HepG2 (cell line): Measurements from ENCODE around the gene UBTD2. TPM values are rescaled to one million over a fixed set of nuclear protein-coding genes. Genes with fewer than 3 reads are reported as not detected.

ENCODE experiments used
- ATAC-seq: fragments of 200-7000 bp; cut with Tn5 transposase; 3 replicates; pipeline ENCODE4 v1.9.1; 2020; ENCODE audit warnings: mild to moderate bottlenecking, moderate library complexity
- BruUV-seq: library from RNA; stranded (reverse); fragments of 400-500 nt; replicated peaks from 2 replicates; lab custom pipeline; 2021; lab: Mats Ljungman, UMichigan
- CTCF ChIA-PET: fragments of 300-600 bp; formaldehyde crosslinking; extraction: SDS; loops from one replicate; lab custom pipeline; 2021; ENCODE audit warnings: low total read pairs, inconsistent platforms, low intra/inter-chr PET ratio; lab: Yijun Ruan, JAX
- POLR2A ChIA-PET: fragments of 350-600 bp; sonication (Branson Sonifier 250); formaldehyde crosslinking; loops from one replicate; lab custom pipeline; 2020; ENCODE audit warnings: antibody characterized with exemption, inconsistent platforms; lab: Yijun Ruan, JAX
- DNase-seq: peaks from one replicate; pipeline ENCODE4 v3.0.0-alpha.2; 2015; ENCODE audit warnings: low spot score
- FAIRE-seq: peaks from 3 replicates; lab custom pipeline; 2011; peaks lifted over from hg19 to GRCh38; lab: Jason Lieb, UNC
- H2AFZ ChIP-seq: one replicate; pipeline ENCODE4 v1.6.1; 2011; ENCODE audit warnings: low read length, inconsistent platforms
- H3K27ac ChIP-seq: fragments of 300-600 bp; 3 replicates; pipeline ENCODE4 v1.8.0; 2011; ENCODE audit warnings: mixed run types, mild to moderate bottlenecking, mixed read lengths, low read length, inconsistent platforms; ENCODE audit not compliant: insufficient read depth; ENCODE audit errors: extremely low read length
- H3K27me3 ChIP-seq, 2 experiments: fragments of 200-600 bp in 1 of 2; 2 replicates in 1 of 2; 3 replicates in 1 of 2; pipeline versions ENCODE4 v1.6.0 to v1.8.0; 2011; ENCODE audit warnings: low read length in 2 of 2, mild to moderate bottlenecking in 2 of 2, moderate library complexity in 2 of 2, inconsistent platforms in 1 of 2; ENCODE audit not compliant: insufficient read depth in 2 of 2, control insufficient read depth in 1 of 2
- H3K36me3 ChIP-seq, 2 experiments: fragments of 200-600 bp in 1 of 2; replicated peaks in 1 of 2; 2 replicates in 1 of 2; 3 replicates in 1 of 2; pipeline versions ENCODE4 v1.5.1 to v1.8.0; 2011; ENCODE audit warnings: low read length in 2 of 2, inconsistent platforms in 1 of 2; ENCODE audit not compliant: insufficient read depth in 2 of 2, control insufficient read depth in 1 of 2
- H3K4me1 ChIP-seq: 2 replicates; pipeline ENCODE4 v1.5.1; 2012; ENCODE audit warnings: low read length, inconsistent platforms; ENCODE audit not compliant: insufficient read depth
- H3K4me2 ChIP-seq: 2 replicates; pipeline ENCODE4 v1.6.0; 2011; ENCODE audit warnings: low read depth, low read length, inconsistent platforms
- H3K4me3 ChIP-seq, 3 experiments: fragments of 200-600 bp in 1 of 3; sonication (generic), shearing (Covaris generic) in 1 of 3; replicated peaks in 1 of 3; 2 replicates each; pipeline ENCODE4 v1.5.1; 2011 to 2016; ENCODE audit warnings: low read length in 3 of 3, inconsistent platforms in 2 of 3, low read depth in 2 of 3, mild to moderate bottlenecking in 2 of 3, control low read depth in 1 of 3, mixed read lengths in 1 of 3; ENCODE audit not compliant: insufficient read depth in 1 of 3
- H3K79me2 ChIP-seq: one replicate; pipeline ENCODE4 v1.6.1; 2011; ENCODE audit warnings: low read length, inconsistent platforms; ENCODE audit not compliant: insufficient read depth
- H3K9ac ChIP-seq: 2 replicates; pipeline ENCODE4 v1.6.0; 2011; ENCODE audit warnings: mild to moderate bottlenecking, low read depth, low read length, inconsistent platforms; ENCODE audit not compliant: insufficient read depth
- H3K9me3 ChIP-seq: 2 replicates; pipeline ENCODE4 v1.5.1; 2012; ENCODE audit warnings: mild to moderate bottlenecking, low read length
- H4K20me1 ChIP-seq: 2 replicates; pipeline ENCODE4 v1.6.0; 2011; ENCODE audit warnings: inconsistent platforms, mild to moderate bottlenecking, low read length, moderate library complexity; ENCODE audit not compliant: insufficient read depth
- CEBPG ChIP-seq: IDR thresholded peaks from 2 replicates; pipeline ENCODE4 v1.6.1; 2016
- EP300 ChIP-seq, 3 experiments: sonication (generic) in 1 of 3; formaldehyde crosslinking in 1 of 3; IDR thresholded peaks; 2 replicates each; pipeline versions ENCODE4 v1.5.1 to v1.6.1; 2011 to 2020; ENCODE audit warnings: low read depth in 2 of 3, low read length in 2 of 3, borderline replicate concordance in 1 of 3, improper control_type of control experiment in 1 of 3, mild to moderate bottlenecking in 1 of 3, missing genetic modification reagents in 1 of 3, moderate library complexity in 1 of 3
- FOXA1 ChIP-seq, 2 experiments: fragments of 450-650 bp in 1 of 2; sonication (generic) in 1 of 2; formaldehyde crosslinking in 1 of 2; IDR thresholded peaks; 2 replicates each; pipeline versions ENCODE4 v1.4.0 to v1.6.1; 2016 to 2020; ENCODE audit warnings: missing genetic modification reagents in 1 of 2
- JDP2 ChIP-seq: sonication (generic); formaldehyde crosslinking; IDR thresholded peaks from 2 replicates; pipeline ENCODE4 v1.8.1; 2022; ENCODE audit warnings: missing genetic modification reagents, borderline replicate concordance
- KDM2A ChIP-seq: sonication (generic); formaldehyde crosslinking; IDR thresholded peaks from 2 replicates; pipeline ENCODE4 v1.4.0; 2020; ENCODE audit warnings: low read depth, missing genetic modification reagents, borderline replicate concordance
- MEIS1 ChIP-seq: sonication (generic); formaldehyde crosslinking; IDR thresholded peaks from 2 replicates; pipeline ENCODE4 v1.9.0; 2021; ENCODE audit warnings: mild to moderate bottlenecking, missing genetic modification reagents, moderate library complexity, borderline replicate concordance
- PITX1 ChIP-seq: sonication (generic); formaldehyde crosslinking; IDR thresholded peaks from 2 replicates; pipeline ENCODE4 v1.5.1; 2020; ENCODE audit warnings: mild to moderate bottlenecking, missing genetic modification reagents
- SKI ChIP-seq: fragments of 450-650 bp; IDR thresholded peaks from one replicate; pipeline ENCODE4 v1.6.1; 2018; ENCODE audit warnings: mild to moderate bottlenecking; ENCODE audit not compliant: partially characterized antibody
- SMAD1 ChIP-seq: sonication (generic); formaldehyde crosslinking; IDR thresholded peaks from 2 replicates; pipeline ENCODE4 v1.4.0; 2020; ENCODE audit warnings: missing genetic modification reagents, low read depth, mild to moderate bottlenecking, borderline replicate concordance
- SSRP1 ChIP-seq: IDR thresholded peaks from 2 replicates; pipeline ENCODE4 v1.6.1; 2016; ENCODE audit warnings: control low read depth
- TAF15 ChIP-seq: fragments of 200-400 bp; formaldehyde crosslinking; IDR thresholded peaks from one replicate; pipeline ENCODE4 v1.6.1; 2018; ENCODE audit warnings: mild to moderate bottlenecking, low read depth, low read length; ENCODE audit not compliant: poor library complexity, severe bottlenecking
- ZFYVE20 ChIP-seq: sonication (generic); formaldehyde crosslinking; IDR thresholded peaks from 2 replicates; pipeline ENCODE4 v1.8.0; 2023; ENCODE audit warnings: low read depth, mild to moderate bottlenecking, moderate library complexity, missing genetic modification reagents, borderline replicate concordance
- ZNF180 ChIP-seq: sonication (generic); formaldehyde crosslinking; IDR thresholded peaks from 2 replicates; pipeline ENCODE4 v1.4.0; 2020; ENCODE audit warnings: low read depth, missing genetic modification reagents, borderline replicate concordance
- ZNF501 ChIP-seq: sonication (generic); formaldehyde crosslinking; IDR thresholded peaks from 2 replicates; pipeline ENCODE4 v1.5.1; 2020; ENCODE audit warnings: mild to moderate bottlenecking, moderate library complexity, missing genetic modification reagents
- ZSCAN30 ChIP-seq: sonication (generic); formaldehyde crosslinking; IDR thresholded peaks from 2 replicates; pipeline ENCODE4 v1.5.0; 2020; ENCODE audit warnings: mild to moderate bottlenecking, missing genetic modification reagents
- WGBS: methylation state at CpG from one replicate; pipeline ENCODE4 v1.1.6; 2017; ENCODE audit warnings: low lambda C conversion rate; 5-methylcytosine and 5-hydroxymethylcytosine counted together
- in situ Hi-C: cut with HindIII; loops from 2 replicates; pipeline ENCODE4 v1.10.0; 2017; ENCODE audit warnings: low pct_unique_long_range_greater_than_20kb; ENCODE audit not compliant: extremely low pct_ligation_motif_present
- intact Hi-C: fragments of 100-400 bp; cut with micrococcal nuclease; formaldehyde crosslinking; loops from one replicate; pipeline ENCODE4 v1.10.0; 2022; ENCODE audit not compliant: unreplicated experiment
- polyA plus RNA-seq, 8 experiments: library from polyadenylated mRNA; depleted of rRNA in 3 of 8; stranded (reverse) in 7 of 8; unstranded in 1 of 8; fragments of >200 nt; fragmentation: Illumina TruSeq in 4 of 8; extraction: Trizol in 4 of 8; gene quantifications; 2 replicates each; pipeline versions ENCODE4 v1.2.1 to v1.2.3, GENCODE V29; 2011 to 2016; ENCODE audit warnings: low read depth in 4 of 8, missing spikeins in 1 of 8, mixed read lengths in 1 of 8; ENCODE audit not compliant: insufficient read depth in 1 of 8
- total RNA-seq, 5 experiments: library from RNA; depleted of rRNA; stranded (reverse); fragments of >200 nt; fragmentation: Illumina TruSeq; extraction: Trizol; gene quantifications; 2 replicates each; pipeline ENCODE4 v1.2.3, GENCODE V29; 2016; ENCODE audit warnings: low read depth in 1 of 5
- TF ChIP-seq, protein P1 (sequence below): IDR thresholded peaks from 2 replicates; pipeline ENCODE4 v1.6.1; 2016; ENCODE audit warnings: low read depth
- TF ChIP-seq, protein P2 (sequence below): IDR thresholded peaks from 2 replicates; pipeline ENCODE4 v1.6.1; 2016; ENCODE audit warnings: control low read depth
- TF ChIP-seq, protein P3 (sequence below): sonication (generic); formaldehyde crosslinking; IDR thresholded peaks from 2 replicates; pipeline ENCODE4 v1.4.0; 2020; ENCODE audit warnings: missing genetic modification reagents

Gene UBTD2
- total and polyA plus RNA-seq, 2 of the 13 experiments (the other 11 are each of a cell fraction or from before 2014, with no cell fraction given): 15.2 to 24.1 TPM

DNA sequence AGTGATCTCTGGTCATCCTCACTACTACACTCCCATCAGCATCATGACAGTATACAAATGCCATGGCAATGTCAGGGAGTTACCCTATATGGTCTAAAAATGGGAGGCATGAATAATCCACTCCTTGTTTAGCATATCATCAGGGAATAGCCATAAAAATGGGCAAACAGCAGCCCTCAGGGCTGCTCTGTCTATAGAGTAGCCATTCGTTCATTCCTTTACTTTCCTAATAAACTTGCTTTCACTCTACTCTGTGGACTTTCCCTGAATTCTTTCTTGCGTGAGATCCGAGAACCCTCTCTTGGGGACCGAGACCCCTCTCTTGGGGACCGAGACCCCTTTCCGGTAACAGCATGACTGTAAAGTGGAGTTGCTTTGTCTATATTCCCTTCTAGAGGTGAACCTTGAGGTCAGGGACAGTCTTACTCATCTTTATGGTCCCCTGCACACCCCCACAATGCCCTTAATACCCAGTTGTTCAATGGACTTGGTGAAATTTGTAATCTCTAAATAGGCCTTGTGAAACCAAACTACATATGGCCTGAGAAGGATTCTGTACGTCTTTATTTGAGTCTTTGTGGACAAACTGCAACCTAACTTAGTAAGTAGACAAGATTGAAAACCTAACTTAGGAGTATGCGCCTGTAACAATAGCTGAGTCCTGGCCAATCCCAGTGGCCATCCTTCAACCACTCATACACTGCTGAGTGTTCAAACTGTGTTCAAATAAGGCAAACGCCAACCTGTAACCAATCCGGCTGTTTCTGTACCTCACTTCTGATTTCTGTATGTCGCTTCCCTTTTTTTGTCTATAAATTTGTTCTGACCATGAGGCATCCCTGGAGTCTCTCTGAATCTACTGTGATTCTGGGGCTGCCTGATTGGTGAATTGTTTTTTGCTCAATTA, 32.3 kb upstream of the UBTD2 start (continued):
- TF ChIP-seq, protein P1, sequence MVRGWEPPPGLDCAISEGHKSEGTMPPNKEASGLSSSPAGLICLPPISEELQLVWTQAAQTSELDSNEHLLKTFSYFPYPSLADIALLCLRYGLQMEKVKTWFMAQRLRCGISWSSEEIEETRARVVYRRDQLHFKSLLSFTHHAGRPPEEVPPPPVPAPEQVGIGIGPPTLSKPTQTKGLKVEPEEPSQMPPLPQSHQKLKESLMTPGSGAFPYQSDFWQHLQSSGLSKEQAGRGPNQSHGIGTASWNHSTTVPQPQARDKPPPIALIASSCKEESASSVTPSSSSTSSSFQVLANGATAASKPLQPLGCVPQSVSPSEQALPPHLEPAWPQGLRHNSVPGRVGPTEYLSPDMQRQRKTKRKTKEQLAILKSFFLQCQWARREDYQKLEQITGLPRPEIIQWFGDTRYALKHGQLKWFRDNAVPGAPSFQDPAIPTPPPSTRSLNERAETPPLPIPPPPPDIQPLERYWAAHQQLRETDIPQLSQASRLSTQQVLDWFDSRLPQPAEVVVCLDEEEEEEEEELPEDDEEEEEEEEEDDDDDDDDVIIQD (CRISPR knock-in tag): no peak
- TF ChIP-seq, all 625 proteins: peak for 0

DNA sequence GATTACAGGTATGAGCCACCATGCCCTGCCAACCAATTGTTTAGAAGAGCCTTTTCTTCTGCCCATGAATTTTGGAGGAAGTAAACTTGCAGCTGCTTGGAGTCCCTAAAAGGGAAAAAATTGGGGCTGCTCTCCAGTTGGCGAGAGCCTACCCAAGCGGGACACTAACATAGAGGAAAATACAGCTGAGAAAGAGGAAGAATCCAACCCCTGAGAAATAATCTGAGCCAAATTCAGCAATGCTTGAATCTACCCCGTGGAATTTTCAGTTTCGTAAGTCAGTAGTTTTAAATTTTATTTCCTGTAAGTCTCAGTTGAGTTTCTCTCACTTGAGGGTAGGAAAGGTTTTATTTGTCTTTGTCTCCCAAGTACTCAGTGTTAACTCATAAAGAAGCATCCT, 30.4 kb upstream of the UBTD2 start:
- Histone ChIP-seq H2AFZ (no peak overlapping the region), H3K4me2 (no peak overlapping the region), H3K79me2 (no peaks in the 10 kb centered on the region), H3K4me1 (no peaks in the 10 kb centered on the region), H4K20me1 (no peaks in the 10 kb centered on the region), H3K9ac (no peak overlapping the region), H3K9me3 (no peaks in the 10 kb centered on the region), H3K27me3 (peaks cover 0 to 7% of the 10 kb centered on the region in 2 experiments; a peak in 1 of 5 replicates), H3K36me3 (no peaks in the 10 kb centered on the region), H3K27ac (no peak overlapping the region), H3K4me3 (no peak overlapping the region)
- 35% methylated on average over 4 of the region's 4 CpGs for WGBS
- DNase-seq: no peak
- ChIA-PET POLR2A (no interaction called here), CTCF (no interaction called here)
- intact Hi-C loops (no loop called here), in situ Hi-C loops (no loop called here)
- no TSS peak for BruUV-seq
- no peak for FAIRE-seq
- ATAC-seq: no peak
- TF ChIP-seq ZSCAN30: no peak
- TF ChIP-seq SSRP1 (CRISPR knock-in tag): no peak
- no peak for TF ChIP-seq FOXA1 (IDR thresholded peaks at IDR 0.05)
- no peak for TF ChIP-seq FOXA1 (CRISPR knock-in tag; IDR thresholded peaks at IDR 0.05)
- TF ChIP-seq EP300 (IDR thresholded peaks at IDR 0.05; ENCODE audit: low read depth in 2 of 2, low read length in 2 of 2): no peak
- no peak for TF ChIP-seq EP300 (CRISPR knock-in tag; IDR thresholded peaks at IDR 0.05; ENCODE audit: borderline replicate concordance)
- TF ChIP-seq KDM2A (CRISPR knock-in tag): no peak
- TF ChIP-seq ZNF501 (CRISPR knock-in tag): no peak
- TF ChIP-seq, protein P2, sequence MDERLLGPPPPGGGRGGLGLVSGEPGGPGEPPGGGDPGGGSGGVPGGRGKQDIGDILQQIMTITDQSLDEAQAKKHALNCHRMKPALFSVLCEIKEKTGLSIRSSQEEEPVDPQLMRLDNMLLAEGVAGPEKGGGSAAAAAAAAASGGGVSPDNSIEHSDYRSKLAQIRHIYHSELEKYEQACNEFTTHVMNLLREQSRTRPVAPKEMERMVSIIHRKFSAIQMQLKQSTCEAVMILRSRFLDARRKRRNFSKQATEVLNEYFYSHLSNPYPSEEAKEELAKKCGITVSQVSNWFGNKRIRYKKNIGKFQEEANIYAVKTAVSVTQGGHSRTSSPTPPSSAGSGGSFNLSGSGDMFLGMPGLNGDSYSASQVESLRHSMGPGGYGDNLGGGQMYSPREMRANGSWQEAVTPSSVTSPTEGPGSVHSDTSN (CRISPR knock-in tag): no peak
- TF ChIP-seq, protein P3, sequence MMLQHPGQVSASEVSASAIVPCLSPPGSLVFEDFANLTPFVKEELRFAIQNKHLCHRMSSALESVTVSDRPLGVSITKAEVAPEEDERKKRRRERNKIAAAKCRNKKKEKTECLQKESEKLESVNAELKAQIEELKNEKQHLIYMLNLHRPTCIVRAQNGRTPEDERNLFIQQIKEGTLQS (CRISPR knock-in tag): no peak
- TF ChIP-seq ZFYVE20: no peak
- TF ChIP-seq ZNF180 (CRISPR knock-in tag): no peak
- TF ChIP-seq PITX1: no peak
- no peak for TF ChIP-seq SKI
- TF ChIP-seq CEBPG (CRISPR knock-in tag): no peak
- TF ChIP-seq TAF15: no peak
- no peak for TF ChIP-seq JDP2 (CRISPR knock-in tag)
- no peak for TF ChIP-seq SMAD1 (CRISPR knock-in tag)
- no peak for TF ChIP-seq MEIS1 (CRISPR knock-in tag)
